Liver (tissue), 9 donors: ENCODE data around the gene TCF12. TPM values are rescaled to one million over a fixed set of nuclear protein-coding genes. Genes with fewer than 3 reads are reported as not detected.

Experiments
- DNase-seq: peaks from one replicate; pipeline ENCODE4 v3.0.0-alpha.2; 2017; ENCODE audit warnings: low spot score
- H3K27ac ChIP-seq, 2 donors: one replicate each; pipeline ENCODE4 v1.7.0; 2013; ENCODE audit warnings: inconsistent platforms in 2 of 2, low read length in 2 of 2, control low read depth in 1 of 2, low read depth in 1 of 2, mild to moderate bottlenecking in 1 of 2
- H3K27me3 ChIP-seq, 4 donors: one replicate each; pipeline versions ENCODE4 v1.6.1 to v1.7.0; 2013; ENCODE audit warnings: low read length in 3 of 4, inconsistent platforms in 1 of 4, mild to moderate bottlenecking in 1 of 4, moderate library complexity in 1 of 4; ENCODE audit not compliant: control insufficient read depth in 4 of 4, insufficient read depth in 4 of 4
- H3K36me3 ChIP-seq, 4 donors: one replicate each; pipeline versions ENCODE4 v1.6.1 to v1.7.0; 2013; ENCODE audit warnings: low read length in 3 of 4, mild to moderate bottlenecking in 3 of 4, low read depth in 1 of 4, moderate library complexity in 1 of 4; ENCODE audit not compliant: control insufficient read depth in 4 of 4, insufficient read depth in 3 of 4
- H3K4me1 ChIP-seq, 4 donors: one replicate each; pipeline versions ENCODE4 v1.6.1 to v1.7.0; 2013; ENCODE audit warnings: low read length in 3 of 4, mild to moderate bottlenecking in 3 of 4, moderate library complexity in 1 of 4; ENCODE audit not compliant: control insufficient read depth in 4 of 4, insufficient read depth in 4 of 4
- H3K4me3 ChIP-seq, 3 donors: one replicate each; pipeline versions ENCODE4 v1.6.1 to v1.7.0; 2013; ENCODE audit warnings: low read length in 3 of 3, control low read depth in 1 of 3, low read depth in 1 of 3, mild to moderate bottlenecking in 1 of 3
- H3K9ac ChIP-seq, 2 donors: one replicate each; pipeline ENCODE4 v1.7.0; 2013; ENCODE audit warnings: low read length in 2 of 2, mild to moderate bottlenecking in 2 of 2, moderate library complexity in 2 of 2, control low read depth in 1 of 2, low read depth in 1 of 2
- H3K9me3 ChIP-seq, 4 donors: one replicate each; pipeline versions ENCODE4 v1.6.1 to v1.7.0; 2013; ENCODE audit warnings: low read length in 3 of 4; ENCODE audit not compliant: control insufficient read depth in 4 of 4
- EGR1 ChIP-seq, 2 donors: IDR thresholded peaks; 2 replicates each; pipeline ENCODE4 v1.6.1; 2016 to 2018; ENCODE audit warnings: antibody characterized with exemption in 2 of 2, low read depth in 2 of 2
- FOXA1 ChIP-seq: IDR thresholded peaks from 2 replicates; pipeline ENCODE4 v1.6.1; 2016; ENCODE audit warnings: antibody characterized with exemption
- FOXA2 ChIP-seq: IDR thresholded peaks from 2 replicates; pipeline ENCODE4 v1.6.1; 2016; ENCODE audit warnings: antibody characterized with exemption
- GABPA ChIP-seq, 2 donors: IDR thresholded peaks in 1 of 2; conservative IDR thresholded peaks in 1 of 2; 2 replicates each; pipeline ENCODE4 v1.6.1; 2016; ENCODE audit warnings: antibody characterized with exemption in 2 of 2, mild to moderate bottlenecking in 1 of 2, moderate library complexity in 1 of 2
- HNF4A ChIP-seq, 2 donors: conservative IDR thresholded peaks; 2 replicates each; pipeline ENCODE4 v1.6.1; 2016; ENCODE audit warnings: antibody characterized with exemption in 2 of 2, mild to moderate bottlenecking in 2 of 2
- HNF4G ChIP-seq: IDR thresholded peaks from 2 replicates; pipeline ENCODE4 v1.6.1; 2016; ENCODE audit warnings: antibody characterized with exemption
- JUND ChIP-seq, 2 donors: IDR thresholded peaks; 2 replicates each; pipeline ENCODE4 v1.6.1; 2016; ENCODE audit warnings: antibody characterized with exemption in 2 of 2
- NR2F2 ChIP-seq: IDR thresholded peaks from 2 replicates; pipeline ENCODE4 v1.6.1; 2016; ENCODE audit warnings: antibody characterized with exemption
- RAD21 ChIP-seq, 2 donors: IDR thresholded peaks; 2 replicates each; pipeline ENCODE4 v1.6.1; 2016; ENCODE audit warnings: antibody characterized with exemption in 2 of 2, mild to moderate bottlenecking in 2 of 2
- SP1 ChIP-seq: IDR thresholded peaks from 2 replicates; pipeline ENCODE4 v1.6.1; 2018; ENCODE audit warnings: antibody characterized with exemption, mild to moderate bottlenecking
- TAF1 ChIP-seq: conservative IDR thresholded peaks from 2 replicates; pipeline ENCODE4 v1.6.1; 2016; ENCODE audit warnings: antibody characterized with exemption, mild to moderate bottlenecking
- YY1 ChIP-seq: IDR thresholded peaks from 2 replicates; pipeline ENCODE4 v1.6.1; 2016; ENCODE audit warnings: antibody characterized with exemption, mild to moderate bottlenecking
- WGBS: extraction: QIAGEN DNeasy Blood & Tissue Kit; methylation state at CpG from one replicate; pipeline ENCODE4 v1.1.7; 2013; 5-methylcytosine and 5-hydroxymethylcytosine counted together
- polyA plus RNA-seq, 2 donors: library from polyadenylated mRNA; stranded (reverse) in 1 of 2; unstranded in 1 of 2; fragments of 200-250 nt in 1 of 2; fragments of >200 nt in 1 of 2; fragmentation: Nextera tagmentation in 1 of 2; extraction: Ambion mirVana in 1 of 2; gene quantifications; one replicate each; pipeline versions ENCODE4 v1.2.1 to v1.2.3, GENCODE V29; 2013 to 2015
- total RNA-seq, 2 donors: library from RNA; depleted of rRNA; stranded (reverse); fragments of >200 nt; gene quantifications; one replicate each; pipeline ENCODE4 v1.2.3, GENCODE V29; 2014
- TF ChIP-seq, protein P1 (sequence below): IDR thresholded peaks from 2 replicates; pipeline ENCODE4 v1.6.1; 2016; ENCODE audit warnings: antibody characterized with exemption
- TF ChIP-seq, protein P2 (sequence below): IDR thresholded peaks from 2 replicates; pipeline ENCODE4 v1.6.1; 2016; ENCODE audit warnings: antibody characterized with exemption, mild to moderate bottlenecking
- TF ChIP-seq, protein P3 (sequence below): IDR thresholded peaks from 2 replicates; pipeline ENCODE4 v1.6.1; 2016; ENCODE audit warnings: antibody characterized with exemption
- TF ChIP-seq, protein P4 (sequence below): fragments of 150-350 bp; IDR thresholded peaks from 2 replicates; pipeline ENCODE4 v1.5.1; 2017; ENCODE audit warnings: improper control_type of control experiment, low read depth, low read length; ENCODE audit not compliant: missing input control
- TF ChIP-seq, protein P5 (sequence below): IDR thresholded peaks from 2 replicates; pipeline ENCODE4 v1.6.1; 2016; ENCODE audit warnings: antibody characterized with exemption
- donor health status: healthy.
- donor health status: healthy.
- donor health status: healthy.
- donor health status: healthy.
- donor health status: healthy.

TCF12 gene
- total and polyA plus RNA-seq, 4 donors: 8.7 to 38.3 (median 22.3) TPM

DNA sequence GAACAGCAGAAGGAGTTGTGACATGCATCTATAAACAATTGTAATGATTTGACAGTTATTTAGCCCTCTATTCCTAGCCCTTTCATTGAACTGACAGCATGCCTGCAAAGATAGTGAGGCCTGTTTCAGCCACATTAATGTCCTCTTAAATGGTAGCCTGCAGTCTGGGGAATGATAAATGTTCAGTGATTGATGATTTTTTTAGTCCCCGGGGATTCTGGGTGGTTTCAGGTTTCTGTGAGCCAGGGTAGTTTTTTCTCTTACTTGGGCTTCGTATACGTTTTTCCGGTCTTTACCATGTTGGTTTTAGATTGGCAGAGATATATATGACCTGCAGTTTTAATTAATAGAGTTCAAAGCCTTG is 172.0 kb downstream of the TCF12 start:
- TF ChIP-seq JUND (IDR thresholded peaks at IDR 0.05): no peak
- TF ChIP-seq FOXA1: no peak
- no peak for TF ChIP-seq NR2F2
- TF ChIP-seq, protein P1, sequence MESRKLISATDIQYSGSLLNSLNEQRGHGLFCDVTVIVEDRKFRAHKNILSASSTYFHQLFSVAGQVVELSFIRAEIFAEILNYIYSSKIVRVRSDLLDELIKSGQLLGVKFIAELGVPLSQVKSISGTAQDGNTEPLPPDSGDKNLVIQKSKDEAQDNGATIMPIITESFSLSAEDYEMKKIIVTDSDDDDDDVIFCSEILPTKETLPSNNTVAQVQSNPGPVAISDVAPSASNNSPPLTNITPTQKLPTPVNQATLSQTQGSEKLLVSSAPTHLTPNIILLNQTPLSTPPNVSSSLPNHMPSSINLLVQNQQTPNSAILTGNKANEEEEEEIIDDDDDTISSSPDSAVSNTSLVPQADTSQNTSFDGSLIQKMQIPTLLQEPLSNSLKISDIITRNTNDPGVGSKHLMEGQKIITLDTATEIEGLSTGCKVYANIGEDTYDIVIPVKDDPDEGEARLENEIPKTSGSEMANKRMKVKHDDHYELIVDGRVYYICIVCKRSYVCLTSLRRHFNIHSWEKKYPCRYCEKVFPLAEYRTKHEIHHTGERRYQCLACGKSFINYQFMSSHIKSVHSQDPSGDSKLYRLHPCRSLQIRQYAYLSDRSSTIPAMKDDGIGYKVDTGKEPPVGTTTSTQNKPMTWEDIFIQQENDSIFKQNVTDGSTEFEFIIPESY: no peak
- no peak for TF ChIP-seq YY1
- TF ChIP-seq HNF4A (conservative IDR thresholded peaks at IDR 0.05): no peak
- TF ChIP-seq, protein P2, sequence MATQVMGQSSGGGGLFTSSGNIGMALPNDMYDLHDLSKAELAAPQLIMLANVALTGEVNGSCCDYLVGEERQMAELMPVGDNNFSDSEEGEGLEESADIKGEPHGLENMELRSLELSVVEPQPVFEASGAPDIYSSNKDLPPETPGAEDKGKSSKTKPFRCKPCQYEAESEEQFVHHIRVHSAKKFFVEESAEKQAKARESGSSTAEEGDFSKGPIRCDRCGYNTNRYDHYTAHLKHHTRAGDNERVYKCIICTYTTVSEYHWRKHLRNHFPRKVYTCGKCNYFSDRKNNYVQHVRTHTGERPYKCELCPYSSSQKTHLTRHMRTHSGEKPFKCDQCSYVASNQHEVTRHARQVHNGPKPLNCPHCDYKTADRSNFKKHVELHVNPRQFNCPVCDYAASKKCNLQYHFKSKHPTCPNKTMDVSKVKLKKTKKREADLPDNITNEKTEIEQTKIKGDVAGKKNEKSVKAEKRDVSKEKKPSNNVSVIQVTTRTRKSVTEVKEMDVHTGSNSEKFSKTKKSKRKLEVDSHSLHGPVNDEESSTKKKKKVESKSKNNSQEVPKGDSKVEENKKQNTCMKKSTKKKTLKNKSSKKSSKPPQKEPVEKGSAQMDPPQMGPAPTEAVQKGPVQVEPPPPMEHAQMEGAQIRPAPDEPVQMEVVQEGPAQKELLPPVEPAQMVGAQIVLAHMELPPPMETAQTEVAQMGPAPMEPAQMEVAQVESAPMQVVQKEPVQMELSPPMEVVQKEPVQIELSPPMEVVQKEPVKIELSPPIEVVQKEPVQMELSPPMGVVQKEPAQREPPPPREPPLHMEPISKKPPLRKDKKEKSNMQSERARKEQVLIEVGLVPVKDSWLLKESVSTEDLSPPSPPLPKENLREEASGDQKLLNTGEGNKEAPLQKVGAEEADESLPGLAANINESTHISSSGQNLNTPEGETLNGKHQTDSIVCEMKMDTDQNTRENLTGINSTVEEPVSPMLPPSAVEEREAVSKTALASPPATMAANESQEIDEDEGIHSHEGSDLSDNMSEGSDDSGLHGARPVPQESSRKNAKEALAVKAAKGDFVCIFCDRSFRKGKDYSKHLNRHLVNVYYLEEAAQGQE: no peak
- TF ChIP-seq, protein P3, sequence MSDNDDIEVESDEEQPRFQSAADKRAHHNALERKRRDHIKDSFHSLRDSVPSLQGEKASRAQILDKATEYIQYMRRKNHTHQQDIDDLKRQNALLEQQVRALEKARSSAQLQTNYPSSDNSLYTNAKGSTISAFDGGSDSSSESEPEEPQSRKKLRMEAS: no peak
- no peak for TF ChIP-seq EGR1 (IDR thresholded peaks at IDR 0.05; ENCODE audit: low read depth in 2 of 2)
- no peak for TF ChIP-seq RAD21 (IDR thresholded peaks at IDR 0.05)
- no peak for TF ChIP-seq TAF1
- Histone ChIP-seq H3K27ac (no peak overlapping the region), H3K9me3 (no peaks in the 10 kb centered on the region), H3K4me1 (no peaks in the 10 kb centered on the region), H3K27me3 (no peaks in the 10 kb centered on the region), H3K4me3 (no peak overlapping the region), H3K36me3 (peaks cover 0 to 5% (median 3%) of the 10 kb centered on the region in 4 donors), H3K9ac (no peak overlapping the region)
- DNase-seq: no peak
- 91% methylated on average over 4 of the region's 4 CpGs for WGBS

DNA sequence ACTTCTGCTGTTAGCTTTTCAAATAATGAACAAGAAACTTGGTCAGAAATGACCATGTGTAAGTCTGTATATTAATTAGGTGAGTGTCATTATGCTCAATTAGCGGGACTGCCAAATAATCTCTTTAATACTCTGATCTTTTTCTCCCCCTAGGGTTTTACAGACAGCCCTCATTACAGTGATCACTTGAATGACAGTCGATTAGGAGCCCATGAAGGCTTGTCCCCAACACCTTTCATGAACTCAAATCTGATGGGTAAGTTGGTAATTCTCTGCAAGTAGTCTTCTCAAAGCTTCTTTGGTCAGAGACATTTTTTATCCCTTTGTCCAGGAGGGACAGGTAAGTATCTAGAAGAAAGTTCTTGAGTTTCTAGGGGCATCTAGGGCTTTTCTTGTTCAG is 173.2 kb downstream of the TCF12 start:
- peaks cover 0 to 5% (median 3%) of the 10 kb centered on the region in 4 donors for H3K36me3 ChIP-seq
- no peak for TF ChIP-seq NR2F2
- TF ChIP-seq FOXA2: no peak
- TF ChIP-seq, protein P4, sequence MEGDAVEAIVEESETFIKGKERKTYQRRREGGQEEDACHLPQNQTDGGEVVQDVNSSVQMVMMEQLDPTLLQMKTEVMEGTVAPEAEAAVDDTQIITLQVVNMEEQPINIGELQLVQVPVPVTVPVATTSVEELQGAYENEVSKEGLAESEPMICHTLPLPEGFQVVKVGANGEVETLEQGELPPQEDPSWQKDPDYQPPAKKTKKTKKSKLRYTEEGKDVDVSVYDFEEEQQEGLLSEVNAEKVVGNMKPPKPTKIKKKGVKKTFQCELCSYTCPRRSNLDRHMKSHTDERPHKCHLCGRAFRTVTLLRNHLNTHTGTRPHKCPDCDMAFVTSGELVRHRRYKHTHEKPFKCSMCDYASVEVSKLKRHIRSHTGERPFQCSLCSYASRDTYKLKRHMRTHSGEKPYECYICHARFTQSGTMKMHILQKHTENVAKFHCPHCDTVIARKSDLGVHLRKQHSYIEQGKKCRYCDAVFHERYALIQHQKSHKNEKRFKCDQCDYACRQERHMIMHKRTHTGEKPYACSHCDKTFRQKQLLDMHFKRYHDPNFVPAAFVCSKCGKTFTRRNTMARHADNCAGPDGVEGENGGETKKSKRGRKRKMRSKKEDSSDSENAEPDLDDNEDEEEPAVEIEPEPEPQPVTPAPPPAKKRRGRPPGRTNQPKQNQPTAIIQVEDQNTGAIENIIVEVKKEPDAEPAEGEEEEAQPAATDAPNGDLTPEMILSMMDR: no peak
- TF ChIP-seq TAF1: no peak
- TF ChIP-seq HNF4A (conservative IDR thresholded peaks at IDR 0.05): no peak
- TF ChIP-seq HNF4G: no peak
- TF ChIP-seq, protein P2: no peak
- TF ChIP-seq, protein P5, sequence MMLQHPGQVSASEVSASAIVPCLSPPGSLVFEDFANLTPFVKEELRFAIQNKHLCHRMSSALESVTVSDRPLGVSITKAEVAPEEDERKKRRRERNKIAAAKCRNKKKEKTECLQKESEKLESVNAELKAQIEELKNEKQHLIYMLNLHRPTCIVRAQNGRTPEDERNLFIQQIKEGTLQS: no peak
- no peak for TF ChIP-seq YY1
- TF ChIP-seq, protein P1: no peak
- TF ChIP-seq SP1: no peak
- TF ChIP-seq EGR1 (IDR thresholded peaks at IDR 0.05; ENCODE audit: low read depth in 2 of 2): no peak
- TF ChIP-seq GABPA (IDR thresholded peaks at IDR 0.05 in 1 of 2, conservative IDR thresholded peaks at IDR 0.05 in 1 of 2): no peak
- DNase-seq: no peak
- no peaks in the 10 kb centered on the region for H3K27me3 ChIP-seq
- WGBS: 96% methylated on average over 2 of the region's 2 CpGs
- no peaks in the 10 kb centered on the region for H3K9me3 ChIP-seq
- no peak overlapping the region for H3K27ac ChIP-seq
- no peak overlapping the region for H3K4me3 ChIP-seq
- H3K4me1 ChIP-seq: no peaks in the 10 kb centered on the region
- H3K9ac ChIP-seq: no peak overlapping the region
